A673 (cell line): ENCODE results near the gene MED12L.

ENCODE experiments used
- EZH2 ChIP-seq: fragments of 200-600 bp; sonication (generic); IDR thresholded peaks from 2 replicates; pipeline ENCODE4 v1.6.1; 2017; ENCODE audit warnings: borderline replicate concordance, low read depth, mild to moderate bottlenecking, mixed read lengths, antibody characterized with exemption, low read length; ENCODE audit not compliant: poor library complexity, severe bottlenecking
- TF ChIP-seq, protein P1 (sequence below): fragments of 300-800, 200-600 bp; sonication (generic); conservative IDR thresholded peaks from 2 replicates; pipeline ENCODE4 v1.5.1; 2017; ENCODE audit warnings: low read depth, mild to moderate bottlenecking, antibody characterized with exemption, low read length, moderate library complexity, mixed read lengths

DNA sequence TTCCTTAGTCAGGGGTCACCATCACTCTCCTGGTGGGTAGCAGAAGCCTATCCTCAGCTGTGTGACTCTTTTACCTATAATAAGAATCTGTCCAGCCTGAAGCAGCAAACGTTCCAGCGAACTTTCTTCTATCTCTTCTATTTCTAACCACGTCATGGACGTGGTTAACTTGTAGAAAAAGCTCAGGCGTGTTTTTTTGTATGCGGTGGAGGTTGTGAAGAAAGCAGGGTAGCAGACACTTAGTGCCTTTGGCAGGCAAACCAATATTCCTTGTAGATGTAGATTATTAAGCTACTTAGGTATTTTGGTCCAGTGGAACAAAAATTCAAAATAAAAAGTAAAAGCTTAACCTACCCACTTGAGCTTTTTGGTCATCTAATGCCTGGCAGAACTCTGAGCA is 149.4 kb downstream of the MED12L start:
- no peak for TF ChIP-seq EZH2
- TF ChIP-seq, protein P1, sequence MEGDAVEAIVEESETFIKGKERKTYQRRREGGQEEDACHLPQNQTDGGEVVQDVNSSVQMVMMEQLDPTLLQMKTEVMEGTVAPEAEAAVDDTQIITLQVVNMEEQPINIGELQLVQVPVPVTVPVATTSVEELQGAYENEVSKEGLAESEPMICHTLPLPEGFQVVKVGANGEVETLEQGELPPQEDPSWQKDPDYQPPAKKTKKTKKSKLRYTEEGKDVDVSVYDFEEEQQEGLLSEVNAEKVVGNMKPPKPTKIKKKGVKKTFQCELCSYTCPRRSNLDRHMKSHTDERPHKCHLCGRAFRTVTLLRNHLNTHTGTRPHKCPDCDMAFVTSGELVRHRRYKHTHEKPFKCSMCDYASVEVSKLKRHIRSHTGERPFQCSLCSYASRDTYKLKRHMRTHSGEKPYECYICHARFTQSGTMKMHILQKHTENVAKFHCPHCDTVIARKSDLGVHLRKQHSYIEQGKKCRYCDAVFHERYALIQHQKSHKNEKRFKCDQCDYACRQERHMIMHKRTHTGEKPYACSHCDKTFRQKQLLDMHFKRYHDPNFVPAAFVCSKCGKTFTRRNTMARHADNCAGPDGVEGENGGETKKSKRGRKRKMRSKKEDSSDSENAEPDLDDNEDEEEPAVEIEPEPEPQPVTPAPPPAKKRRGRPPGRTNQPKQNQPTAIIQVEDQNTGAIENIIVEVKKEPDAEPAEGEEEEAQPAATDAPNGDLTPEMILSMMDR = no peak
